Rectal smooth muscle tissue (tissue), 1 donor: ENCODE measurements around the gene PTPMT1.

ENCODE experiments used
- H3K27ac ChIP-seq: one replicate; pipeline ENCODE4 v1.7.0; 2013; ENCODE audit warnings: low read depth, low read length, inconsistent platforms
- H3K27me3 ChIP-seq: one replicate; pipeline ENCODE4 v1.7.0; 2013; ENCODE audit warnings: low read length; ENCODE audit not compliant: control insufficient read depth, insufficient read depth
- H3K36me3 ChIP-seq: one replicate; pipeline ENCODE4 v1.7.0; 2013; ENCODE audit warnings: low read length; ENCODE audit not compliant: control insufficient read depth, insufficient read depth
- H3K4me1 ChIP-seq: one replicate; pipeline ENCODE4 v1.7.0; 2013; ENCODE audit warnings: low read length; ENCODE audit not compliant: control insufficient read depth, insufficient read depth
- H3K4me3 ChIP-seq: one replicate; pipeline ENCODE4 v1.7.0; 2013; ENCODE audit warnings: low read length
- H3K9ac ChIP-seq: one replicate; pipeline ENCODE4 v1.7.0; 2013; ENCODE audit warnings: low read length

Gene PTPMT1

DNA sequence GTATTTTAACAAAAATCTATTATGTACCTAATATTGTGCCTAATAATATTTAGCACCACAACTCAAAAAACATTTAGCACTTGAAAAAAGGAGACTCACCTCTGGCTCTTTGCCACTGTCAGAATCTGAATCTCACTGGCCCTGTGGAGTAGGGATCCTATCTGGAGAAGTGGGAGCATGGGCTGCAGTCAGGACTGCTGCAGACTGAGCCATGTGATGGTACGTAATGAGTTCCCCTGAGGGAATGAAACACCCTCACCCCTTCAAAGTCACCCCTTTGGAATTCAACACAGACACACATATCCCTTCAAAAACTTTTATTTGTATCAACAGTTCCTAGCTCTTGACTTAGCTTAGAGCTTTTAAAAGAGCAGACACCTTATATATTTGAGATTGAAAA is 6.5 kb downstream of the PTPMT1 start:
- H3K4me1 ChIP-seq = no peaks in the 10 kb centered on the region
- H3K9ac ChIP-seq = no peak overlapping the region
- H3K27me3 ChIP-seq = no peaks in the 10 kb centered on the region
- no peak overlapping the region for H3K27ac ChIP-seq
- H3K4me3 ChIP-seq = no peak overlapping the region
- peaks cover 18% of the 10 kb centered on the region for H3K36me3 ChIP-seq

GRCh38 chr11:47572715-47573255 is 7.4 kb downstream of the PTPMT1 start:
- H3K9ac ChIP-seq = no peak overlapping the region
- no peak overlapping the region for H3K4me3 ChIP-seq
- H3K27ac ChIP-seq = no peak overlapping the region
- no peaks in the 10 kb centered on the region for H3K27me3 ChIP-seq
- H3K4me1 ChIP-seq = peaks cover 6% of the 10 kb centered on the region
- H3K36me3 ChIP-seq = peaks cover 20% of the 10 kb centered on the region

- H3K27ac ChIP-seq = no peak overlapping the region
- H3K27me3 ChIP-seq = no peaks in the 10 kb centered on the region
- H3K4me3 ChIP-seq = no peak overlapping the region
- H3K9ac ChIP-seq = no peak overlapping the region
- H3K4me1 ChIP-seq = peaks cover 11% of the 10 kb centered on the region
- peaks cover 20% of the 10 kb centered on the region for H3K36me3 ChIP-seq
Observed at GRCh38 chr11:47573321-47573720, 7.9 kb downstream of the PTPMT1 start.

DNA sequence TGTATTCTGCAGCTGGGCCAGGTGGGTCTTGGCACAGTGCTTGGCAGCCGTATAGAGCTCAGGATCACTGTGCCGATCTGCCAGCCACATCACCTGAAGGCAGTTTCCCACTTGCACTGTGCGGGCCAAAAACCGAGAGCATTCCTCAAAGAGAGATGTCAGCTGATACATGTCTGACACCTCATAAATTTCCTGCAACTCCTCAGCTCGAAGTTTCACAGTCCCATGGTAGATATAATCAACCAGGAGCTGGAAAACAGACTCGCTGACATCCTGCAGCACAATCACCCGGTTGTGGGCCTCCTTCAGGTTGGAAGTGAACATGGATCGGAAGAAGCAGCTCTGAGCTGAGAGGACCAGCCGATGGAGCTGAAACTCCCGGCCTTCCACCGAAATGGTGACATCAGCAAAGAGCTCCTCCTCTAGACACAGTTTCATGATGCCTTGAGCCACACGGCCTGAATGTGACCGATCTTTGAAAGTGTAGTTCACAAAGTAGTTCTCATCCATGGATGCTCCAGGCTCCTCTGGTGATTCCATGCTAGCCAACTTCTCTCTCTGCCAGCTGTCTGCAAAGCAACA is 12.2 kb downstream of the PTPMT1 start:
- H3K9ac ChIP-seq = no peak overlapping the region
- peaks cover 20% of the 10 kb centered on the region for H3K4me1 ChIP-seq
- H3K36me3 ChIP-seq = peaks cover 24% of the 10 kb centered on the region
- peak overlapping the region; percentile 83 for H3K4me3 ChIP-seq
- no peaks in the 10 kb centered on the region for H3K27me3 ChIP-seq
- no peak overlapping the region for H3K27ac ChIP-seq

DNA sequence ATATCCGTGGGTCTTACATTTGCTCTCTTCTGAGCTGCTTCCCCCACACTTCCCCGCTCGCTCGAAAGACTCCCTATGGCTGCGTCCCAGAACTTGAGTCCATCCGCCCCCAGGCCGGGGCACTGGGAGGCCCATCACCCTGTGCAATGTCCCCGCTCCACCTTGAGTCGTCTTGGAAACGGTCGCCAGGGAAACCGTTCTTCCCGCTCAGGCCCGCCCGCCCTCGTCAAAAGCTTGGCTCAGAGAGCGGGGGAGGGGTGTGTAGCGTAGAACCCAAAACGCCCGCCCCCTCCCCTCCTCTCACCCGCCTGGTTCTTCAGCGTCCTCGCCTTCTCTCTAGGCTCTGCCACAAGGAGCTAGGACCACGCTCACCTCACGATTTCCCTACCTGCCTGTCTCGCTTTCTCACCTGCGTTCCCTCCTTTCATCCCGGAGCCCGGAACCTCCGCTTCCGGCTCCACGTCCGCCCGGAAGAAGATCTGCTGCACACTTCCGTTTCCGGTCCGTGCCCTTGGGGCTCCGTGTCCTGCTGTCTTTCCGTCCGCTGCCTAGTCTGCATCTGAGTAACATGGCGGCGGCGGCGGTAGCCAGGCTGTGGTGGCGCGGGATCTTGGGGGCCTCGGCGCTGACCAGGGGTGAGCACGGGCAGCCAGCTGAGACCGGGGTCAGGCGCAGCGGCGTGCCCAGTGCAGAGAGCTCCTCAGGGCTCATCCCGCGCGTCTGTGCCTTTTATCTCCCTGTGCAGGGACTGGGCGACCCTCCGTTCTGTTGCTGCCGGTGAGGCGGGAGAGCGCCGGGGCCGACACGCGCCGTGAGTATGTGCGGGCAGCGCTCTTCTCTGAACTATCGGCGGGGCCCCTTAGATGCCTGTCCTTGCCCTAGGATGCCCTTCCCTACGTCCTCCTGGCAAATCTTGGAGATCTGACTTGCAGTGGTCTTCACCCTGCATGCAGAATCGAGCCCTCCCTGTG is 13.4 kb downstream of the PTPMT1 start, which contains the start of the genes KBTBD4 and NDUFS3:
KBTBD4 (minus strand) TSS at position 447 of the 971 bp plus-strand sequence; CDS start at position 428, 19 bp downstream.
NDUFS3 (plus strand) TSS at position 551 of the 971 bp plus-strand sequence; CDS start at position 569, 18 bp downstream.
- peak within 1 kb of the TSS; percentile 87 for H3K27ac ChIP-seq
- peak within 1 kb of the TSS; percentile 83 for H3K4me3 ChIP-seq
- no peaks in the 10 kb centered on the region for H3K27me3 ChIP-seq
- peak within 1 kb of the TSS; percentile 60 for H3K9ac ChIP-seq
- peaks cover 20% of the 10 kb centered on the region for H3K4me1 ChIP-seq
- peaks cover 31% of the 10 kb centered on the region for H3K36me3 ChIP-seq

DNA sequence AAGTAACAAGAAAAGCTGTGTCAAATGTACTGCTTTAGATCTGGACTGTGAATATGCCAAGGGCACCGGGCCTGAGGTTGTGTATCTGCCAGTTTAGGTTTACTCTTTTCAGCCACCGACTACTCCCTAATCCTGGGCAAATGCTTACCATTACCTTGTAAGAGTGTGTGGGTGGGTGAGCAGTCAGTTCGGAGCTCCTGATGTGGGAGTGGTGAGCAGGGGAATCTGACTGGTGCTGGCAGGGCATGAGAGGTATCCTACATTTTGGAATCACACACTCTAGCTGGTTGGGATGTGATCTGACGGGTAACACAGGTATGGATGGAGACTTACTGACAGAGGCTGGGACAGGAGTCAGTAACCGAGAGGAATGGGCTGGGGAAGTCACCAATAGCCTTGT is 18.4 kb downstream of the PTPMT1 start:
- Histone ChIP-seq H3K4me3 (no peak overlapping the region), H3K36me3 (peaks cover 35% of the 10 kb centered on the region), H3K27me3 (no peaks in the 10 kb centered on the region), H3K27ac (no peak overlapping the region), H3K9ac (no peak overlapping the region), H3K4me1 (peaks cover 10% of the 10 kb centered on the region)

DNA sequence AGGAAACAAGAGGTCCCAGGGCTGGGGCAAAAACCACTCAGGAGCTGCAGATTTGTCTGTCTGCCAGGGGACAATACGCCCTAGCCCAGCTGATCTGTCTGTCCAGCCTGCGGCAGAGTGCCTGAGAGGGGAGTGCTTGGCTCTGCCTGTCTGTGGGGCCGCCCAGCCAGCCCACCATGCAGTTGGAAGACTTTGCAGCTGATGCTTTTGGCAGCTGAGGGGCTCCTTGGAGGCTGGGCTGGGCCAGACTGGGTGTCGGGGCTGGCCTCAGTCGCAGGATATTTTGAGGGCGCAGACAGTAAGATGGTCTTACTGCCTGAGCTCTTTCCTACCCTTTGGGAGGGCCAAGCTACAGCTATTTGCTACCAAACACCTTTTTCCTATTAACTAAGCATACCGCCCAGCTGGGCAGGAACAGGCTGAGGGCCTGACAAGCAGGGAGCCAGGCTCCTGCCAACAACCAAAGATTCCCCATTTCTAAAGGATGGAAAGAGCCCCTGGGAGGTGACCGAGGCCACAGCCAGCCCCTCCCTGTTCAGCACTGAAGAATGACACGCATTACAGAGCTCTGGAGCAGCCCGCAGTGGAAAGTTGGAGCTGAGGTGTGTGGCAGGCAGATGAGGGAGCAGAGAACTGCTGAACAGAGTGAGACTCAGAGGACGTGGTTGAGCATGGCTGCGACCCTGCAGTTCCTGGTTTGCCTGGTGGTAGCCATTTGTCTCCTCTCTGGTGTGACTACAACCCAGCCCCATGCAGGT is 20.9 kb downstream of the PTPMT1 start, which contains the start of gene FAM180B:
FAM180B (plus strand) TSS at position 581 of the 758 bp plus-strand sequence; CDS start at position 672, 91 bp downstream.
- Histone ChIP-seq H3K4me3 (no peak within 1 kb of the TSS), H3K9ac (no peak within 1 kb of the TSS), H3K36me3 (peaks cover 30% of the 10 kb centered on the region), H3K27ac (no peak within 1 kb of the TSS), H3K4me1 (no peaks in the 10 kb centered on the region), H3K27me3 (no peaks in the 10 kb centered on the region)

- Histone ChIP-seq H3K4me3 (no peak overlapping the region), H3K36me3 (peaks cover 22% of the 10 kb centered on the region), H3K4me1 (no peaks in the 10 kb centered on the region), H3K27ac (no peak overlapping the region), H3K9ac (no peak overlapping the region), H3K27me3 (no peaks in the 10 kb centered on the region)
Observed at GRCh38 chr11:47587039-47587716, 21.8 kb downstream of the PTPMT1 start.

- no peak overlapping the region for H3K9ac ChIP-seq
- no peak overlapping the region for H3K4me3 ChIP-seq
- H3K4me1 ChIP-seq = no peaks in the 10 kb centered on the region
- peaks cover 16% of the 10 kb centered on the region for H3K36me3 ChIP-seq
- no peaks in the 10 kb centered on the region for H3K27me3 ChIP-seq
- H3K27ac ChIP-seq = no peak overlapping the region
Observed at GRCh38 chr11:47587723-47588326, 22.4 kb downstream of the PTPMT1 start.

DNA sequence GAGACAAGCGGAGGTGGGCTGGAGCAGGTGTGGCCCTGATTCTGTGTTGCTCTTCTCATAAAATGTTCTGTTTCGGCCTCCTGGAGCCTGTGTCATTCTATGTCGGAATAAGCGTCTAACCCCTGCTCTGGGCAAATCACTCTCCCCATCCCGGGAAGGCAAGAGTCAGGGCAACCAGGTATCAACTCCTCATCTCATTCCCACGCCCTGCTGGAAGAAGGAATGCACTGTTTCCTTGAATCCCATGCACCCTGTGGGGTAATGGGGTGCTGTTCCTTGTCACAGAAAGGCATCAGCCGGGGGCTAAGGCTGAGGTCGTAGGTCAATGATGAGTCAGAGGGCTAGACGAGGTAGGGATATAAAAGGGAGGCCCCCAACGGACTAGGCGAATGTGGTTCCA is 23.7 kb downstream of the PTPMT1 start:
- Histone ChIP-seq H3K4me3 (peak overlapping the region; percentile 52), H3K4me1 (no peaks in the 10 kb centered on the region)

GRCh38 chr11:47589584-47589976 is 24.2 kb downstream of the PTPMT1 start:
- no peaks in the 10 kb centered on the region for H3K36me3 ChIP-seq
- H3K27ac ChIP-seq = peak overlapping the region; percentile 4
- peaks cover 13% of the 10 kb centered on the region for H3K27me3 ChIP-seq
- no peak overlapping the region for H3K9ac ChIP-seq
- no peaks in the 10 kb centered on the region for H3K4me1 ChIP-seq
- peak overlapping the region; percentile 52 for H3K4me3 ChIP-seq

More for the DNA sequence above, 23.7 kb downstream of the PTPMT1 start:
- Histone ChIP-seq H3K27me3 (peaks cover 10% of the 10 kb centered on the region), H3K27ac (no peak overlapping the region), H3K36me3 (peaks cover 3% of the 10 kb centered on the region), H3K9ac (no peak overlapping the region)
